GM12878 (cell line): ENCODE data around the gene GPLD1. TPM values are rescaled to one million over a fixed set of nuclear protein-coding genes. Genes with fewer than 3 reads are reported as not detected.

Experiments
- CBX3 ChIP-seq: fragments of 200-600 bp; sonication (generic); IDR thresholded peaks from 2 replicates; pipeline ENCODE4 v1.6.1; 2016; ENCODE audit warnings: low read depth, borderline replicate concordance
- CHD1 ChIP-seq: IDR thresholded peaks from 2 replicates; pipeline ENCODE4 v1.6.1; 2012; ENCODE audit warnings: low read depth, low read length, improper control_type of control experiment
- CHD2 ChIP-seq: IDR thresholded peaks from 2 replicates; pipeline ENCODE4 v1.6.1; 2011; ENCODE audit warnings: low read depth, low read length, improper control_type of control experiment, borderline replicate concordance
- ESRRA ChIP-seq: IDR thresholded peaks from 2 replicates; pipeline ENCODE4 v1.6.1; 2012; ENCODE audit warnings: mild to moderate bottlenecking, low read length, improper control_type of control experiment
- FOXM1 ChIP-seq: IDR thresholded peaks from 2 replicates; pipeline ENCODE4 v1.6.1; 2012; ENCODE audit warnings: low read depth, mild to moderate bottlenecking, inconsistent platforms, low read length, moderate library complexity
- HCFC1 ChIP-seq: fragments of 150-350 bp; IDR thresholded peaks from 2 replicates; pipeline ENCODE4 v1.6.1; 2014; ENCODE audit warnings: low read length
- KDM1A ChIP-seq: fragments of 200-600 bp; sonication (generic); IDR thresholded peaks from 2 replicates; pipeline ENCODE4 v1.6.1; 2016; ENCODE audit warnings: borderline replicate concordance
- MYB ChIP-seq: fragments of 150-350 bp; IDR thresholded peaks from 2 replicates; pipeline ENCODE4 v1.6.1; 2014; ENCODE audit warnings: mild to moderate bottlenecking, low read depth, low read length, borderline replicate concordance
- NFIC ChIP-seq: IDR thresholded peaks from 2 replicates; pipeline ENCODE4 v1.6.1; 2012; ENCODE audit warnings: low read depth, mild to moderate bottlenecking, inconsistent platforms, low read length, moderate library complexity
- SKIL ChIP-seq: fragments of 450-650 bp; IDR thresholded peaks from 2 replicates; pipeline ENCODE4 v1.6.1; 2017; ENCODE audit warnings: mild to moderate bottlenecking, low read depth, inconsistent platforms; ENCODE audit not compliant: poor library complexity, severe bottlenecking
- SUZ12 ChIP-seq: fragments of 200-600 bp; sonication (generic); IDR thresholded peaks from one replicate; pipeline ENCODE4 v1.6.1; 2018; ENCODE audit warnings: antibody characterized with exemption, mild to moderate bottlenecking; ENCODE audit not compliant: unreplicated experiment
- YY1 ChIP-seq: IDR thresholded peaks from 2 replicates; pipeline ENCODE4 v1.6.1; 2011; ENCODE audit warnings: low read depth, mild to moderate bottlenecking, low read length
- ZBED1 ChIP-seq: IDR thresholded peaks from 2 replicates; pipeline ENCODE4 v1.6.1; 2016; ENCODE audit warnings: borderline replicate concordance
- ZNF687 ChIP-seq: fragments of 450-650 bp; IDR thresholded peaks from 2 replicates; pipeline ENCODE4 v1.6.1; 2017; ENCODE audit warnings: mild to moderate bottlenecking, moderate library complexity
- ZSCAN29 ChIP-seq: fragments of 450-650 bp; IDR thresholded peaks from 2 replicates; pipeline ENCODE4 v1.6.1; 2017; ENCODE audit warnings: mild to moderate bottlenecking, moderate library complexity
- polyA plus RNA-seq, 11 experiments: library from polyadenylated mRNA; depleted of rRNA in 4 of 11; unstranded in 6 of 11; stranded (reverse) in 5 of 11; fragments of >200 nt; fragmentation: Nextera tagmentation in 4 of 11; fragmentation: Illumina TruSeq in 1 of 11; extraction: Ambion mirVana in 4 of 11; extraction: Trizol in 1 of 11; gene quantifications; 1 replicate in 1 of 11; 2 replicates in 10 of 11; pipeline versions ENCODE4 v1.2.1 to v1.2.3, GENCODE V29; 2011 to 2016; ENCODE audit warnings: inconsistent platforms in 2 of 11, missing spikeins in 2 of 11, low read depth in 1 of 11
- total RNA-seq, 4 experiments: library from RNA; depleted of rRNA in 3 of 4; stranded (reverse); fragments of >200 nt in 3 of 4; fragmentation: Illumina TruSeq in 1 of 4; extraction: Trizol in 1 of 4; gene quantifications; 2 replicates each; pipeline versions ENCODE4 v1.2.1 to v1.2.3, GENCODE V29; 2013 to 2021
- TF ChIP-seq, protein P1 (sequence below): fragments of 450-650 bp; formaldehyde crosslinking; IDR thresholded peaks from 2 replicates; pipeline ENCODE4 v1.4.0; 2020; ENCODE audit warnings: mild to moderate bottlenecking, moderate library complexity
- TF ChIP-seq, protein P2 (sequence below): IDR thresholded peaks from 2 replicates; pipeline ENCODE4 v1.6.1; 2011; ENCODE audit warnings: mild to moderate bottlenecking, low read depth, low read length, moderate library complexity; ENCODE audit not compliant: insufficient replicate concordance
- TF ChIP-seq, protein P3 (sequence below): fragments of 450-650 bp; IDR thresholded peaks from 2 replicates; pipeline ENCODE4 v1.6.1; 2014; ENCODE audit warnings: mild to moderate bottlenecking

GPLD1 gene
- total and polyA plus RNA-seq, 10 of the 15 experiments (the other 5 are each of a cell fraction or from before 2014, with no cell fraction given), result 0.04 to 1.0 (median 0.69) TPM

- peak; percentile 74 for TF ChIP-seq SKIL
- peak; percentile 68; the same call in 1 of the 2 replicates for TF ChIP-seq NFIC
- TF ChIP-seq ZSCAN29, result no peak
- TF ChIP-seq MYB, result no peak
- TF ChIP-seq, protein P1, sequence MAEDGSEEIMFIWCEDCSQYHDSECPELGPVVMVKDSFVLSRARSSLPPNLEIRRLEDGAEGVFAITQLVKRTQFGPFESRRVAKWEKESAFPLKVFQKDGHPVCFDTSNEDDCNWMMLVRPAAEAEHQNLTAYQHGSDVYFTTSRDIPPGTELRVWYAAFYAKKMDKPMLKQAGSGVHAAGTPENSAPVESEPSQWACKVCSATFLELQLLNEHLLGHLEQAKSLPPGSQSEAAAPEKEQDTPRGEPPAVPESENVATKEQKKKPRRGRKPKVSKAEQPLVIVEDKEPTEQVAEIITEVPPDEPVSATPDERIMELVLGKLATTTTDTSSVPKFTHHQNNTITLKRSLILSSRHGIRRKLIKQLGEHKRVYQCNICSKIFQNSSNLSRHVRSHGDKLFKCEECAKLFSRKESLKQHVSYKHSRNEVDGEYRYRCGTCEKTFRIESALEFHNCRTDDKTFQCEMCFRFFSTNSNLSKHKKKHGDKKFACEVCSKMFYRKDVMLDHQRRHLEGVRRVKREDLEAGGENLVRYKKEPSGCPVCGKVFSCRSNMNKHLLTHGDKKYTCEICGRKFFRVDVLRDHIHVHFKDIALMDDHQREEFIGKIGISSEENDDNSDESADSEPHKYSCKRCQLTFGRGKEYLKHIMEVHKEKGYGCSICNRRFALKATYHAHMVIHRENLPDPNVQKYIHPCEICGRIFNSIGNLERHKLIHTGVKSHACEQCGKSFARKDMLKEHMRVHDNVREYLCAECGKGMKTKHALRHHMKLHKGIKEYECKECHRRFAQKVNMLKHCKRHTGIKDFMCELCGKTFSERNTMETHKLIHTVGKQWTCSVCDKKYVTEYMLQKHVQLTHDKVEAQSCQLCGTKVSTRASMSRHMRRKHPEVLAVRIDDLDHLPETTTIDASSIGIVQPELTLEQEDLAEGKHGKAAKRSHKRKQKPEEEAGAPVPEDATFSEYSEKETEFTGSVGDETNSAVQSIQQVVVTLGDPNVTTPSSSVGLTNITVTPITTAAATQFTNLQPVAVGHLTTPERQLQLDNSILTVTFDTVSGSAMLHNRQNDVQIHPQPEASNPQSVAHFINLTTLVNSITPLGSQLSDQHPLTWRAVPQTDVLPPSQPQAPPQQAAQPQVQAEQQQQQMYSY (CRISPR knock-in tag), result no peak
- TF ChIP-seq, protein P2, sequence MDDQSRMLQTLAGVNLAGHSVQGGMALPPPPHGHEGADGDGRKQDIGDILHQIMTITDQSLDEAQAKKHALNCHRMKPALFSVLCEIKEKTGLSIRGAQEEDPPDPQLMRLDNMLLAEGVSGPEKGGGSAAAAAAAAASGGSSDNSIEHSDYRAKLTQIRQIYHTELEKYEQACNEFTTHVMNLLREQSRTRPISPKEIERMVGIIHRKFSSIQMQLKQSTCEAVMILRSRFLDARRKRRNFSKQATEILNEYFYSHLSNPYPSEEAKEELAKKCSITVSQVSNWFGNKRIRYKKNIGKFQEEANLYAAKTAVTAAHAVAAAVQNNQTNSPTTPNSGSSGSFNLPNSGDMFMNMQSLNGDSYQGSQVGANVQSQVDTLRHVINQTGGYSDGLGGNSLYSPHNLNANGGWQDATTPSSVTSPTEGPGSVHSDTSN, result no peak
- TF ChIP-seq YY1, result peak; percentile 36; the same call in 1 of the 2 replicates
- TF ChIP-seq HCFC1, result no peak
- TF ChIP-seq ZNF687, result no peak
- TF ChIP-seq CHD1, result no peak
- no peak for TF ChIP-seq CBX3
- no peak for TF ChIP-seq SUZ12
- TF ChIP-seq, protein P3, sequence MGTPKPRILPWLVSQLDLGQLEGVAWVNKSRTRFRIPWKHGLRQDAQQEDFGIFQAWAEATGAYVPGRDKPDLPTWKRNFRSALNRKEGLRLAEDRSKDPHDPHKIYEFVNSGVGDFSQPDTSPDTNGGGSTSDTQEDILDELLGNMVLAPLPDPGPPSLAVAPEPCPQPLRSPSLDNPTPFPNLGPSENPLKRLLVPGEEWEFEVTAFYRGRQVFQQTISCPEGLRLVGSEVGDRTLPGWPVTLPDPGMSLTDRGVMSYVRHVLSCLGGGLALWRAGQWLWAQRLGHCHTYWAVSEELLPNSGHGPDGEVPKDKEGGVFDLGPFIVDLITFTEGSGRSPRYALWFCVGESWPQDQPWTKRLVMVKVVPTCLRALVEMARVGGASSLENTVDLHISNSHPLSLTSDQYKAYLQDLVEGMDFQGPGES, result no peak
- TF ChIP-seq KDM1A, result no peak
- TF ChIP-seq CHD2, result no peak
- TF ChIP-seq ESRRA, result no peak
- 0 out of 2 replicates have a peak, but pooled peaks have one; percentile 54 for TF ChIP-seq ZBED1
- peak; percentile 55; the same call in 1 of the 2 replicates for TF ChIP-seq FOXM1
Observed at GRCh38 chr6:24391756-24392405, 97.5 kb downstream of the GPLD1 start (continued).
